SK-N-SH (cell line): ENCODE measurements around the gene MAP3K19. TPM values are rescaled to one million over a fixed set of nuclear protein-coding genes. Genes with fewer than 3 reads are reported as not detected.

Source experiments
- CTCF ChIA-PET: fragments of 300-600, 350-600 bp; formaldehyde crosslinking; extraction: SDS; loops from one replicate; lab custom pipeline; 2021; lab: Yijun Ruan, JAX
- POLR2A ChIA-PET: fragments of 350-600 bp; sonication (Branson Sonifier 250); formaldehyde crosslinking; extraction: SDS; loops from one replicate; lab custom pipeline; 2020; ENCODE audit warnings: antibody characterized with exemption, inconsistent platforms; lab: Yijun Ruan, JAX
- DNase-seq: peaks from one replicate; pipeline ENCODE4 v3.0.0; 2012
- H2AFZ ChIP-seq: fragments of 200-600 bp; sonication (generic); 2 replicates; pipeline ENCODE4 v1.8.1; 2016; ENCODE audit warnings: antibody characterized with exemption, mild to moderate bottlenecking, low read depth
- H3F3A ChIP-seq: fragments of 200-600 bp; sonication (generic); replicated peaks from 2 replicates; pipeline ENCODE3; 2016; ENCODE audit warnings: antibody characterized with exemption, mild to moderate bottlenecking; ENCODE audit not compliant: insufficient read depth
- H3K27ac ChIP-seq, 2 experiments: fragments of 200-500 bp in 1 of 2; fragments of 200-600 bp in 1 of 2; sonication (Bioruptor generic) in 1 of 2; sonication (generic), shearing (Covaris generic) in 1 of 2; 2 replicates each; pipeline versions ENCODE4 v1.5.1 to v1.6.1; 2014 to 2016; ENCODE audit warnings: low read depth in 2 of 2, inconsistent platforms in 1 of 2, low read length in 1 of 2, mild to moderate bottlenecking in 1 of 2, mixed read lengths in 1 of 2
- H3K27me3 ChIP-seq: fragments of 200-600 bp; sonication (generic), shearing (Covaris generic); 2 replicates; pipeline ENCODE4 v1.6.1; 2016; ENCODE audit warnings: mixed run types; ENCODE audit not compliant: insufficient read depth
- H3K36me3 ChIP-seq, 2 experiments: fragments of 200-500 bp in 1 of 2; fragments of 200-600 bp in 1 of 2; sonication (Bioruptor generic) in 1 of 2; sonication (generic) in 1 of 2; replicated peaks in 1 of 2; 2 replicates each; pipeline versions ENCODE3 to v1.5.1; 2014 to 2016; ENCODE audit warnings: low read length in 1 of 2, mild to moderate bottlenecking in 1 of 2; ENCODE audit not compliant: insufficient read depth in 2 of 2, control insufficient read depth in 1 of 2
- H3K4me1 ChIP-seq, 2 experiments: fragments of 200-500 bp in 1 of 2; fragments of 200-600 bp in 1 of 2; sonication (Bioruptor generic) in 1 of 2; sonication (generic), shearing (Covaris generic) in 1 of 2; 2 replicates each; pipeline versions ENCODE4 v1.5.1 to v1.6.1; 2014 to 2016; ENCODE audit warnings: low read depth in 1 of 2, low read length in 1 of 2, mixed run types in 1 of 2; ENCODE audit not compliant: insufficient read depth in 2 of 2, control insufficient read depth in 1 of 2
- H3K4me2 ChIP-seq: fragments of 200-600 bp; sonication (generic), shearing (Covaris generic); 2 replicates; pipeline ENCODE4 v1.6.1; 2017; ENCODE audit warnings: mixed run types
- H3K4me3 ChIP-seq, 2 experiments: fragments of 200-500 bp in 1 of 2; fragments of 200-600 bp in 1 of 2; sonication (Bioruptor generic) in 1 of 2; sonication (generic), shearing (Covaris generic) in 1 of 2; 2 replicates each; pipeline versions ENCODE4 v1.5.1 to v1.8.1; 2014 to 2016; ENCODE audit warnings: low read depth in 2 of 2, inconsistent platforms in 1 of 2, low read length in 1 of 2, mild to moderate bottlenecking in 1 of 2, mixed read lengths in 1 of 2, moderate library complexity in 1 of 2
- H3K79me2 ChIP-seq: fragments of 200-600 bp; sonication (generic); 2 replicates; pipeline ENCODE4 v1.8.1; 2017; ENCODE audit warnings: mild to moderate bottlenecking; ENCODE audit not compliant: insufficient read depth
- H3K9ac ChIP-seq: fragments of 200-600 bp; sonication (generic); 2 replicates; pipeline ENCODE4 v1.6.1; 2017; ENCODE audit warnings: mixed run types
- H3K9me2 ChIP-seq: fragments of 200-600 bp; sonication (generic); 2 replicates; pipeline ENCODE4 v1.6.1; 2017; ENCODE audit warnings: mixed run types
- H3K9me3 ChIP-seq: fragments of 200-600 bp; sonication (generic); 2 replicates; pipeline ENCODE4 v1.6.1; 2017; ENCODE audit warnings: mixed run types, mild to moderate bottlenecking, moderate library complexity
- H4K20me1 ChIP-seq: fragments of 200-600 bp; sonication (generic); 2 replicates; pipeline ENCODE4 v1.6.1; 2017; ENCODE audit warnings: mild to moderate bottlenecking, mixed run types; ENCODE audit not compliant: insufficient read depth
- ELF1 ChIP-seq: IDR thresholded peaks from 2 replicates; pipeline ENCODE4 v1.4.0; 2012
- EP300 ChIP-seq, 2 experiments: IDR thresholded peaks; 2 replicates each; pipeline versions ENCODE4 v1.4.0 to v1.6.1; 2012; ENCODE audit warnings: borderline replicate concordance in 1 of 2, low read depth in 1 of 2, low read length in 1 of 2
- EZH2phosphoT487 ChIP-seq: fragments of 200-600 bp; sonication (generic); IDR thresholded peaks from 2 replicates; pipeline ENCODE4 v1.6.1; 2017; ENCODE audit warnings: low read depth, mixed run types, mild to moderate bottlenecking, antibody characterized with exemption, moderate library complexity, borderline replicate concordance
- FOXJ3 ChIP-seq: sonication (generic); formaldehyde crosslinking; IDR thresholded peaks from 2 replicates; pipeline ENCODE4 v1.5.1; 2020; ENCODE audit warnings: mild to moderate bottlenecking, missing genetic modification reagents
- FOXM1 ChIP-seq: IDR thresholded peaks from 2 replicates; pipeline ENCODE4 v1.4.0; 2012; ENCODE audit warnings: low read depth, mild to moderate bottlenecking
- GABPA ChIP-seq: IDR thresholded peaks from 2 replicates; pipeline ENCODE4 v1.4.0; 2012; ENCODE audit warnings: low read depth, mild to moderate bottlenecking
- GATA2 ChIP-seq: sonication (generic); formaldehyde crosslinking; IDR thresholded peaks from 2 replicates; pipeline ENCODE4 v1.5.0; 2020; ENCODE audit warnings: mild to moderate bottlenecking, missing genetic modification reagents
- MEF2A ChIP-seq: IDR thresholded peaks from 2 replicates; pipeline ENCODE4 v1.4.0; 2012; ENCODE audit warnings: low read depth, borderline replicate concordance
- MXI1 ChIP-seq: IDR thresholded peaks from 2 replicates; pipeline ENCODE4 v1.6.1; 2012; ENCODE audit warnings: mild to moderate bottlenecking, low read depth, low read length, improper control_type of control experiment
- NFIC ChIP-seq: IDR thresholded peaks from 2 replicates; pipeline ENCODE4 v1.4.0; 2012; ENCODE audit warnings: borderline replicate concordance
- PBX3 ChIP-seq: IDR thresholded peaks from 2 replicates; pipeline ENCODE4; 2012
- RAD21 ChIP-seq: IDR thresholded peaks from 2 replicates; pipeline ENCODE4 v1.6.1; 2012; ENCODE audit warnings: mild to moderate bottlenecking, low read length
- RCOR1 ChIP-seq: fragments of 150-350 bp; IDR thresholded peaks from 2 replicates; pipeline ENCODE4 v1.6.1; 2017; ENCODE audit warnings: antibody characterized with exemption, low read length
- RXRA ChIP-seq: IDR thresholded peaks from 2 replicates; pipeline ENCODE4 v1.4.0; 2012; ENCODE audit warnings: low read depth, mild to moderate bottlenecking, borderline replicate concordance
- SIN3A ChIP-seq: IDR thresholded peaks from 2 replicates; pipeline ENCODE4 v1.6.1; 2012; ENCODE audit warnings: low read depth, mild to moderate bottlenecking, low read length, moderate library complexity, borderline replicate concordance
- TEAD4 ChIP-seq: IDR thresholded peaks from 2 replicates; pipeline ENCODE4 v1.4.0; 2012; ENCODE audit warnings: mild to moderate bottlenecking, borderline replicate concordance; ENCODE audit not compliant: insufficient read depth
- USF2 ChIP-seq: fragments of 150-350 bp; IDR thresholded peaks from 2 replicates; pipeline ENCODE4 v1.6.1; 2017; ENCODE audit warnings: antibody characterized with exemption, low read length, low read depth, borderline replicate concordance
- YY1 ChIP-seq: IDR thresholded peaks from 2 replicates; pipeline ENCODE4 v1.4.0; 2012; ENCODE audit warnings: low read depth, mild to moderate bottlenecking
- ZBTB33 ChIP-seq: IDR thresholded peaks from 2 replicates; pipeline ENCODE4 v1.4.0; 2012; ENCODE audit warnings: low read depth, borderline replicate concordance
- WGBS: methylation state at CpG from one replicate; pipeline ENCODE4 v1.1.6; 2017; ENCODE audit warnings: low lambda C conversion rate; 5-methylcytosine and 5-hydroxymethylcytosine counted together
- polyA plus RNA-seq, 3 experiments: library from polyadenylated mRNA; depleted of rRNA; stranded (reverse); fragments of >200 nt; gene quantifications; 2 replicates each; pipeline ENCODE4 v1.2.3, GENCODE V29; 2012

Gene MAP3K19
- polyA plus RNA-seq, 1 of the 3 experiments (the other 2 are of a cell fraction) = not detected

- H3K4me1 ChIP-seq = peaks cover 11 to 18% of the 10 kb centered on the region in 2 experiments
- 90% methylated on average over 6 of the region's 6 CpGs for WGBS
- DNase-seq = no peak
- H3K79me2 ChIP-seq = peaks cover 39% of the 10 kb centered on the region
- H3K4me3 ChIP-seq = no peak overlapping the region
- CTCF ChIA-PET = no interaction called here
- POLR2A ChIA-PET = no interaction called here
- peaks cover 6% of the 10 kb centered on the region for H4K20me1 ChIP-seq
- no peaks in the 10 kb centered on the region for H3K9me3 ChIP-seq
- no peaks in the 10 kb centered on the region for H3K27me3 ChIP-seq
- H3K9me2 ChIP-seq = no peaks in the 10 kb centered on the region
- no peak for TF ChIP-seq FOXJ3
- no peak for TF ChIP-seq GATA2
- no peak for TF ChIP-seq RXRA
- no peak for TF ChIP-seq EZH2phosphoT487
- TF ChIP-seq SIN3A = no peak
- TF ChIP-seq RAD21 = no peak
- no peak for TF ChIP-seq PBX3
- no peak for TF ChIP-seq ZBTB33
- TF ChIP-seq MEF2A = no peak
- no peak for TF ChIP-seq EP300 (IDR thresholded peaks at IDR 0.05; ENCODE audit: borderline replicate concordance in 1 of 2, low read depth in 1 of 2, low read length in 1 of 2)
- no peak for TF ChIP-seq USF2
- TF ChIP-seq MXI1 = no peak
- no peak for TF ChIP-seq TEAD4
- TF ChIP-seq RCOR1 = no peak
- no peak for TF ChIP-seq NFIC
- no peak for TF ChIP-seq FOXM1
- TF ChIP-seq ELF1 = no peak
- TF ChIP-seq YY1 = no peak
- TF ChIP-seq GABPA = no peak
- no peak overlapping the region for H3K27ac ChIP-seq
- H3F3A ChIP-seq = peaks cover 19% of the 10 kb centered on the region
- no peak overlapping the region for H3K9ac ChIP-seq
- H3K36me3 ChIP-seq = peaks cover 0 to 4% of the 10 kb centered on the region in 2 experiments
- H2AFZ ChIP-seq = no peak overlapping the region
- no peak overlapping the region for H3K4me2 ChIP-seq
Measured at GRCh38 chr2:135050684-135051083, 3.4 kb upstream of the MAP3K19 start.
